ENCODE measurements around the gene CUL2.

- TF ChIP-seq ZNF274 (IDR thresholded peaks at IDR 0.05; ENCODE audit: low read depth, low read length) (no peak), YY1 (IDR thresholded peaks at IDR 0.05; ENCODE audit: insufficient read depth, insufficient read length) (no peak), SUZ12 (IDR thresholded peaks at IDR 0.05; ENCODE audit: extremely low read depth, insufficient read depth, insufficient read length) (no peak)
These were observed 43.4 kb upstream of the CUL2 start for GRCh38 chr10:35133586-35133985.
